22Rv1 (cell line): ENCODE data around the gene ABLIM2.

ENCODE experiments used
- ZFX ChIP-seq: fragments of 450-650 bp; IDR thresholded peaks from 2 replicates; pipeline ENCODE4 v1.6.1; 2017; ENCODE audit warnings: antibody characterized with exemption, borderline replicate concordance
- TF ChIP-seq, protein P1 (sequence below): fragments of 450-650 bp; IDR thresholded peaks from 2 replicates; pipeline ENCODE4 v1.5.1; 2017; ENCODE audit warnings: mild to moderate bottlenecking

DNA sequence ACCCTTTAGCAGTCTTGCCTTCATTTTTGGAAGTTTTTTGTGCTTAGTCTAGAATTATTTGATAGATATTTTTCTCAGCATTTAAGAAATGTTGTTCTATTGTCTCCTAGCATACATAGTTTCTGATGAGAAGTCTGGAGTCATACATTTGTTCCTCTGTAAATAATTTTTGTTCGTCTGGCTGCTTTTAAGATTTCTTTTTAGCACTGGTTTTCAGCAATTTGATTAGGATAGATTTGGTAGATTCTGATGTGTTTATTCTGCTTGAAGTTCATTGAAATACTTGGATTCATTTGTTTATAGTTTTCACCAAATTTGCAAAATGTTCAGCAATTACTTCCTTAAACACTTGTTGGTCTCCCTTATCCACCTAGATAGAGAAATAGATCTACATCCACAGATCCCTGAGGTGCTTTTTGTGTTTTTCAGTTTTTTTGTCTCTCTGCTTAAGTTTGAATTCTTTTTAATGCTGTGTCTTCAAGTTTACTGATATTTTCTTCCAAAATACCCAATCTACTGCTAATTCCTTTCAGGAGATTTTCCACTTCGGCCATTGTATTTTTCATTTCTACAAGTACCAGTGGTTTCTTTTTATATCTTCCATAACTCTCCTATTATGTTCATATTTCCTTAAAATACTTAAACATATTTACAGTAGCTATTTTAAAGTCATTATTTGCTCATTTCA is 64.9 kb downstream of the ABLIM2 start:
- TF ChIP-seq, protein P1, sequence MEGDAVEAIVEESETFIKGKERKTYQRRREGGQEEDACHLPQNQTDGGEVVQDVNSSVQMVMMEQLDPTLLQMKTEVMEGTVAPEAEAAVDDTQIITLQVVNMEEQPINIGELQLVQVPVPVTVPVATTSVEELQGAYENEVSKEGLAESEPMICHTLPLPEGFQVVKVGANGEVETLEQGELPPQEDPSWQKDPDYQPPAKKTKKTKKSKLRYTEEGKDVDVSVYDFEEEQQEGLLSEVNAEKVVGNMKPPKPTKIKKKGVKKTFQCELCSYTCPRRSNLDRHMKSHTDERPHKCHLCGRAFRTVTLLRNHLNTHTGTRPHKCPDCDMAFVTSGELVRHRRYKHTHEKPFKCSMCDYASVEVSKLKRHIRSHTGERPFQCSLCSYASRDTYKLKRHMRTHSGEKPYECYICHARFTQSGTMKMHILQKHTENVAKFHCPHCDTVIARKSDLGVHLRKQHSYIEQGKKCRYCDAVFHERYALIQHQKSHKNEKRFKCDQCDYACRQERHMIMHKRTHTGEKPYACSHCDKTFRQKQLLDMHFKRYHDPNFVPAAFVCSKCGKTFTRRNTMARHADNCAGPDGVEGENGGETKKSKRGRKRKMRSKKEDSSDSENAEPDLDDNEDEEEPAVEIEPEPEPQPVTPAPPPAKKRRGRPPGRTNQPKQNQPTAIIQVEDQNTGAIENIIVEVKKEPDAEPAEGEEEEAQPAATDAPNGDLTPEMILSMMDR: no peak
- no peak for TF ChIP-seq ZFX
